ENCODE data around the gene TNFRSF9.

- TF ChIP-seq CTCF (IDR thresholded peaks at IDR 0.05; ENCODE audit: extremely low read depth in 1 of 2, insufficient read depth in 1 of 2, low read depth in 1 of 2, low read length in 2 of 2) (no peak), EZH2 (IDR thresholded peaks at IDR 0.05; ENCODE audit: borderline replicate concordance, low read depth, low read length, severe bottlenecking) (no peak), POLR2A (IDR thresholded peaks at IDR 0.05; ENCODE audit: low read depth, low read length) (no peak), POLR2AphosphoS5 (IDR thresholded peaks at IDR 0.05; ENCODE audit: insufficient read depth, low read depth, low read length) (no peak), GATA2 (IDR thresholded peaks at IDR 0.05; ENCODE audit: insufficient read depth, insufficient read length, low read depth, low read length) (no peak)
Observed at GRCh38 chr1:7973086-7973485, 32.4 kb upstream of the TNFRSF9 start.
